HUES64 (cell line): ENCODE results near the gene TRAFD1.

Source experiments
- H3K27ac ChIP-seq: 2 replicates; pipeline ENCODE4 v1.7.0; 2013; ENCODE audit warnings: low read depth, low read length, inconsistent platforms
- H3K27me3 ChIP-seq: 2 replicates; pipeline ENCODE4 v1.6.1; 2013; ENCODE audit warnings: mild to moderate bottlenecking, low read length; ENCODE audit not compliant: insufficient read depth
- H3K36me3 ChIP-seq: 2 replicates; pipeline ENCODE4 v1.6.1; 2013; ENCODE audit warnings: mild to moderate bottlenecking, low read length; ENCODE audit not compliant: insufficient read depth
- H3K4me1 ChIP-seq: 2 replicates; pipeline ENCODE4 v1.6.1; 2013; ENCODE audit warnings: mild to moderate bottlenecking, low read length, moderate library complexity; ENCODE audit not compliant: insufficient read depth
- H3K4me3 ChIP-seq: 2 replicates; pipeline ENCODE4 v1.5.1; 2013; ENCODE audit warnings: mild to moderate bottlenecking, low read length, moderate library complexity
- H3K9ac ChIP-seq: 2 replicates; pipeline ENCODE4 v1.6.1; 2013; ENCODE audit warnings: mild to moderate bottlenecking, low read depth, low read length
- H3K9me3 ChIP-seq: 2 replicates; pipeline ENCODE4 v1.6.1; 2013; ENCODE audit warnings: low read depth, low read length; ENCODE audit not compliant: insufficient read depth
- WGBS: fragments of 150-250, 120-280 bp; methylation state at CpG from one replicate; pipeline ENCODE4 v1.1.7; 2013; ENCODE audit warnings: missing lambda C conversion rate; 5-methylcytosine and 5-hydroxymethylcytosine counted together

TRAFD1 gene

GRCh38 chr12:112121780-112122565 lies 3.4 kb upstream of the TRAFD1 start:
- Histone ChIP-seq H3K27me3 (no peaks in the 10 kb centered on the region), H3K4me1 (peaks cover 15% of the 10 kb centered on the region), H3K4me3 (no peak overlapping the region), H3K9ac (no peak overlapping the region), H3K9me3 (no peaks in the 10 kb centered on the region), H3K27ac (no peak overlapping the region), H3K36me3 (no peaks in the 10 kb centered on the region)
- WGBS = 77% methylated on average over 11 of the region's 11 CpGs

GRCh38 chr12:112122823-112123690 lies 2.3 kb upstream of the TRAFD1 start:
- no peaks in the 10 kb centered on the region for H3K36me3 ChIP-seq
- peaks cover 13% of the 10 kb centered on the region for H3K4me1 ChIP-seq
- 91% methylated on average over 9 of the region's 12 CpGs for WGBS
- H3K27ac ChIP-seq = no peak overlapping the region
- no peaks in the 10 kb centered on the region for H3K9me3 ChIP-seq
- no peaks in the 10 kb centered on the region for H3K27me3 ChIP-seq
- no peak overlapping the region for H3K9ac ChIP-seq
- H3K4me3 ChIP-seq = no peak overlapping the region

DNA sequence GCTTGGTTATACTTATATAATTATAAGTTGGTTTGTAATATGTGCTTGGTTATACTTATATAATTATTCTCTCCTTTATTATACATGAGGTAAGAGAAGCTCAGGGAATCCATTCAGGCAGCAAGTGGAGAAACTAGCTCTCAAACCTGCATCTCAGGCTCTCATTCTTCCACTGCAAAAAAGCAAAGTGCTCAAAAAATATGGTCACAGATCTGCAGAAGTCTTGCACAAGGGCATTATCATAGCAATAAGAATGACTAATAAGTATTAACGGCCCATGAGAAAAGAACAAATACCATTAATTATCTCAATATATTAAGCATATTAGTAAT lies 476 bp upstream of the TRAFD1 start:
- Histone ChIP-seq H3K9ac (no peak overlapping the region), H3K4me1 (peaks cover 13% of the 10 kb centered on the region), H3K4me3 (peak overlapping the region; percentile 24; the same call in 1 of the 2 replicates), H3K9me3 (no peaks in the 10 kb centered on the region), H3K27me3 (no peaks in the 10 kb centered on the region), H3K36me3 (no peaks in the 10 kb centered on the region), H3K27ac (no peak overlapping the region)
- WGBS = no CpG with 5 or more reads among the region's 1 CpG

DNA sequence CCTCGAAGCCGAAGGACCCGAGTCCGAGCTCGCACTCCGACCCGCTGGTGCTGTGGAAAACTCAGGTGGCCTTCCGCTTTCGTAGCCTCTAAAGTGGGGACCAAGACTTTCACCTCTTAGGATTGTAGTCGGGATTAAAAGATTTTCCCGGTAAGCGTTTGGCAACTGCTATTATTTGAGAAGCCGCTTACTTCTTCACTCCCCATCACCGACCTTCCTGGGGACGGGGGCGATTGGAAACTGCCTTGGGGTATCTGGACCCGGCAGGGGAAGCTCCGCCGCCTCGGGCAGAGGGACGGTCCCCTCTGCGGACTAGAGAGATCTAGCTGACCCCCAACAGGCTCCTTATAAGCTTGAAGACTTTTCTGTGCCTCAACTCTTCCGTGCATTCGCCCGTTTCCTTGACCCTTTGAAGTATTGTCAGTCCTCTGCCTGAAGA lies 659 bp downstream of the TRAFD1 start:
- Histone ChIP-seq H3K9ac (peak overlapping the region; percentile 63), H3K27me3 (no peaks in the 10 kb centered on the region), H3K27ac (no peak overlapping the region), H3K4me1 (peaks cover 13% of the 10 kb centered on the region), H3K4me3 (peak overlapping the region; percentile 67), H3K9me3 (no peaks in the 10 kb centered on the region), H3K36me3 (peaks cover 8% of the 10 kb centered on the region)
- 5% methylated on average over 25 of the region's 25 CpGs for WGBS

DNA sequence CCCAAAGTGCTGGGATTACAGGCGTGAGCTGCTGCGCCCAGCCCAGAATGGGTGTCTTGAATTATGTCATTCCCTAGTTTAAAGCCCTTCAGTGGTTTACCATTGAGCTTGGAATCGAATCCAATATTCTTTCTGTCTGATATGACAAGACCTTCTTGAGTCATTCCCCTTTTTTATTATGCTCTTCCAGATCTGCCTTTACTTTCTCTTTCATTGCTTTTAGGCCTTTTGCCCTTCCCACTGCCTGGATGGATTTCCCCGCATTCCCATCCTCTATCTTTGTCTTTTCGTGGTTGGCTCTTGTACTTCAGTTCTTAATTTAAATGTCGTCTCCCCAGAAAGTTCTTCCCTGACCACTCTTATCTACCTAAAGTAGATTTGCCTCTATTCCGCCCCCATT lies 1.6 kb downstream of the TRAFD1 start:
- Histone ChIP-seq H3K4me1 (peaks cover 12% of the 10 kb centered on the region), H3K9ac (no peak overlapping the region), H3K4me3 (peak overlapping the region; percentile 14; the same call in 1 of the 2 replicates), H3K27ac (no peak overlapping the region), H3K27me3 (no peaks in the 10 kb centered on the region), H3K9me3 (no peaks in the 10 kb centered on the region), H3K36me3 (peaks cover 14% of the 10 kb centered on the region)
- 92% methylated on average over 7 of the region's 7 CpGs for WGBS

GRCh38 chr12:112130441-112130998 lies 5.2 kb downstream of the TRAFD1 start:
- H3K9ac ChIP-seq = no peak overlapping the region
- peaks cover 29% of the 10 kb centered on the region for H3K36me3 ChIP-seq
- WGBS = 79% methylated on average over 2 of the region's 2 CpGs
- H3K27ac ChIP-seq = no peak overlapping the region
- peaks cover 5% of the 10 kb centered on the region; the same call in 1 of the 2 replicates for H3K4me1 ChIP-seq
- H3K4me3 ChIP-seq = no peak overlapping the region
- no peaks in the 10 kb centered on the region for H3K27me3 ChIP-seq
- H3K9me3 ChIP-seq = no peaks in the 10 kb centered on the region

DNA sequence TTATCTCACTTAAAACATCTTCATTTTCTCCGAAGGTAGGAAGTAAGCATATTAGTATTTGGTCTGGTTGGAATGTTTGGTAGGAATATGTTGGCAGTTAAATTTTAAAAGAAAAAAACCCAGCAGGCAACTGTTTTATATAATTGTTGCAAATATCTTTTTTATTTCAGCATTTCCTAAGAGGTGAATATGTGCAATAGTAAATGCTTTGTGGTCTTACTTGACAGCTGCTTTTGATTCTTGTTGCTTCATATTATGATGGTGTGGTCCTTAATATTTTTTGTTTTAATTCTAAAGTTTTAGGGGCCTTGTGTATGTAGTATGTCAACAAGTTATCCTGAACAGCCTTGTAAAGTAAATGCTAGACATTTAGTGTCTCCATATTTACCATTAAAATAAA lies 6.3 kb downstream of the TRAFD1 start:
- Histone ChIP-seq H3K9ac (no peak overlapping the region), H3K4me1 (no peaks in the 10 kb centered on the region; the same call in 1 of the 2 replicates), H3K36me3 (peaks cover 35% of the 10 kb centered on the region), H3K9me3 (no peaks in the 10 kb centered on the region), H3K27ac (no peak overlapping the region), H3K27me3 (no peaks in the 10 kb centered on the region), H3K4me3 (no peak overlapping the region)
- WGBS = no CpG with 5 or more reads among the region's 1 CpG

- no peak overlapping the region for H3K27ac ChIP-seq
- H3K9ac ChIP-seq = no peak overlapping the region
- 95% methylated on average over 5 of the region's 5 CpGs for WGBS
- H3K36me3 ChIP-seq = peaks cover 43% of the 10 kb centered on the region
- no peak overlapping the region for H3K4me3 ChIP-seq
- no peaks in the 10 kb centered on the region; the same call in 1 of the 2 replicates for H3K4me1 ChIP-seq
- H3K9me3 ChIP-seq = no peaks in the 10 kb centered on the region
- H3K27me3 ChIP-seq = no peaks in the 10 kb centered on the region
These were observed 8.1 kb downstream of the TRAFD1 start for GRCh38 chr12:112133418-112133817.

DNA sequence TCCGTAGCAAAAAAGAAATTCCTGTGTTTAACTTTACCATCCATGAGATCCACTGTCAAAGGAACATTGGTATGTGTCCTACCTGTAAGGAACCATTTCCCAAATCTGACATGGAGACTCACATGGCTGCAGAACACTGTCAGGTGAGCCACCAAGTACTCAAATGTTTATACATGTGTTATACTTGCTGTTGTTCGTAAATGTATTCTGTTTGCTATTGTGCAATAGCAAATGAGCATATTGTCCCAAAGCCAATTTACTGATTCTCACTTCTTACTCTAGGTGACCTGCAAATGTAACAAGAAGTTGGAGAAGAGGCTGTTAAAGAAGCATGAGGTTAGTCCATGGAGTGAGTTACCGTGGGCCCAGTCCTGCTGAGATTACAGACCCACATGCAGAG lies 9.4 kb downstream of the TRAFD1 start:
- Histone ChIP-seq H3K9ac (no peak overlapping the region), H3K27ac (no peak overlapping the region), H3K4me1 (no peaks in the 10 kb centered on the region; the same call in 1 of the 2 replicates), H3K4me3 (no peak overlapping the region), H3K27me3 (no peaks in the 10 kb centered on the region), H3K9me3 (no peaks in the 10 kb centered on the region), H3K36me3 (peaks cover 50% of the 10 kb centered on the region)
- WGBS = 94% methylated on average over 3 of the region's 3 CpGs

GRCh38 chr12:112140728-112141127 lies 15.4 kb downstream of the TRAFD1 start:
- 96% methylated on average over 5 of the region's 5 CpGs for WGBS
- H3K27ac ChIP-seq = no peak overlapping the region
- H3K9ac ChIP-seq = no peak overlapping the region
- H3K36me3 ChIP-seq = peaks cover 69% of the 10 kb centered on the region
- H3K4me3 ChIP-seq = no peak overlapping the region
- H3K9me3 ChIP-seq = no peaks in the 10 kb centered on the region
- H3K4me1 ChIP-seq = no peaks in the 10 kb centered on the region
- H3K27me3 ChIP-seq = no peaks in the 10 kb centered on the region

- H3K27me3 ChIP-seq = no peaks in the 10 kb centered on the region
- H3K27ac ChIP-seq = no peak overlapping the region
- H3K9me3 ChIP-seq = no peaks in the 10 kb centered on the region
- H3K9ac ChIP-seq = no peak overlapping the region
- 93% methylated on average over 1 of the region's 1 CpG for WGBS
- H3K36me3 ChIP-seq = peaks cover 84% of the 10 kb centered on the region
- H3K4me3 ChIP-seq = no peak overlapping the region
- no peaks in the 10 kb centered on the region for H3K4me1 ChIP-seq
These were observed 20.8 kb downstream of the TRAFD1 start for GRCh38 chr12:112146123-112146522.
